Measurements from ENCODE around the gene GAPDHS. TPM values are rescaled to one million over a fixed set of nuclear protein-coding genes. Genes with fewer than 3 reads are reported as not detected.
A peak's percentile ranks its signal among the peaks of the same experiment; 100 is the strongest.

GAPDHS gene
- total RNA-seq, 6 experiments from 2014 or later: not detected

DNA sequence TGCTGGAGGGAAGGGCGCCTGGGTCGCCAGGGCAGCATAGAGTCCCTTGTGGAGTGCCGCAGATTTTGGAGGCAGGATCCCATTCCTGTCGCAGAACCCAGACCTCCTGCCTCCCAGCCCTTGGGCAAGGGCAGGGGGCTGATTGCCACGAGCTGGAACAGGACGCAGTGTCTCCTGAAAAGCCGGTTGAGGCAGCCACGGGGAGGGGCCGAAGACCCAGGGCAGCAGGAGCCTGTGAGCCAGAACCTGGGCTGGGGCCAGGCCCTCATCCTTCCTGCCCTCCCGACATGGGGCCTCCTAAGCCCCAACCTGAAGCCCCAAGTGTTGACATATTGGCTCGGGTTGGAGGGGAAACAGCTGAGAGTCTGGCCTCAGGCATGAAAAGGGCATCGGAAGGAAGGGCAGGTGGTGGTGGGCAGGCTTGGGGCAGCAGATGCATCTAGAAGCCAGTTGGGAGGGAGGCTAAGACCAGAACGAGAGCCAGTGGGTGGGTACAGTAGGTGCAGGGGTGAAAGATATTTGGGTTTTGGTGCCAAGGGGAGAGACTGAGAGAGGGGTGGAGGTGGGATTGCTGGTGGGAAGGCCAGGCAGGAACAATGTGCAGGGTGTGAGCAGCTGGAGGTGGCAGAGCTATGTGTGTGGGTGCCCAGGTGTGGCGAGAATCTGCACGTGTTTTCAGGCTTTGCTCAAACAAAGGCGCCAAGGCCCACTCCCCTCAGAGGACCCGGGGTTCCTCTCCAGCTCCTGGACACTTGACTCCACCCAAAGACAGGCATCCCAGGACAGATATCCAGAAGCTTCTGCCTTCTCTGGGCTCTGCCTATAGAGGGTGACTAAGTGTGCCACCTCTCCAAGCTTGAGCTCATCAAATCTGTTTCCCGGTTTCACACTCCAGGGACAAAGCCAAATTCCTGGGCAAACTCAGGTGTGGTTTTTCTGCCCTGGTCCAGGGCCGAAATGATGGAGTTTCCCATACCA, 3.7 kb upstream of the GAPDHS start:
- Histone ChIP-seq H3K9me3 (no peaks in the 10 kb centered on the region), H3K27me3 (no peaks in the 10 kb centered on the region), H3K4me1 (no peaks in the 10 kb centered on the region), H3K27ac (no peak overlapping the region), H3K36me3 (no peaks in the 10 kb centered on the region), H3K4me3 (no peak overlapping the region)
- intact Hi-C loops (cut with DNase I): no loop called here
- DNase-seq (no peak), ATAC-seq (no peak)
- 53% methylated on average over 10 of the region's 19 CpGs for WGBS (ENCODE audit: insufficient coverage, low coverage, low lambda C conversion rate, missing lambda C conversion rate)
- TF ChIP-seq POLR2A (IDR thresholded peaks at IDR 0.05): no peak
- TF ChIP-seq, protein P1, sequence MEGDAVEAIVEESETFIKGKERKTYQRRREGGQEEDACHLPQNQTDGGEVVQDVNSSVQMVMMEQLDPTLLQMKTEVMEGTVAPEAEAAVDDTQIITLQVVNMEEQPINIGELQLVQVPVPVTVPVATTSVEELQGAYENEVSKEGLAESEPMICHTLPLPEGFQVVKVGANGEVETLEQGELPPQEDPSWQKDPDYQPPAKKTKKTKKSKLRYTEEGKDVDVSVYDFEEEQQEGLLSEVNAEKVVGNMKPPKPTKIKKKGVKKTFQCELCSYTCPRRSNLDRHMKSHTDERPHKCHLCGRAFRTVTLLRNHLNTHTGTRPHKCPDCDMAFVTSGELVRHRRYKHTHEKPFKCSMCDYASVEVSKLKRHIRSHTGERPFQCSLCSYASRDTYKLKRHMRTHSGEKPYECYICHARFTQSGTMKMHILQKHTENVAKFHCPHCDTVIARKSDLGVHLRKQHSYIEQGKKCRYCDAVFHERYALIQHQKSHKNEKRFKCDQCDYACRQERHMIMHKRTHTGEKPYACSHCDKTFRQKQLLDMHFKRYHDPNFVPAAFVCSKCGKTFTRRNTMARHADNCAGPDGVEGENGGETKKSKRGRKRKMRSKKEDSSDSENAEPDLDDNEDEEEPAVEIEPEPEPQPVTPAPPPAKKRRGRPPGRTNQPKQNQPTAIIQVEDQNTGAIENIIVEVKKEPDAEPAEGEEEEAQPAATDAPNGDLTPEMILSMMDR (IDR thresholded peaks at IDR 0.05): no peak

DNA sequence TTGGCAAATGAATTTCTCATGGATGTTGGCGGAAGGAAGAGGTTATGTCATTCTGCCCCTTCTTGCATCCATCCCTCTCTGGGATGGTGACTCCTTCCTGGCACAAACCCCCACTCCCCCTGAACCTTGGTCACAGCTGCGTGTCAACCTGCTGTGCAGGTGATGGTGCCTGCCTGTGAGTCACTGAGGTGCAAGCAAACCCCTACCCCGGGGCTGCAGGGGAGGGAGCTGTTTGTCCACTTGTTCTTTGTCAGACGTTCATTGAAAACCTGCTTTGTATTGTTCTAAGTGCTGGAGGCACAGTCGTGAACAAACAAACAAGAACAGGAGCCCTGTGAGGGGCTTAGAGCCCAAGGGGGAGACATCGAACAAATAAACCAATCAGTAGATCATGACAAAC, 2.0 kb upstream of the GAPDHS start:
- H3K4me1 ChIP-seq: no peaks in the 10 kb centered on the region
- WGBS (ENCODE audit: insufficient coverage, low coverage, low lambda C conversion rate, missing lambda C conversion rate): 31% methylated on average over 6 of the region's 6 CpGs
- no peak overlapping the region for H3K27ac ChIP-seq
- no peaks in the 10 kb centered on the region for H3K9me3 ChIP-seq
- intact Hi-C loops (cut with DNase I): no loop called here
- DNase-seq: no peak
- H3K4me3 ChIP-seq: no peak overlapping the region
- H3K27me3 ChIP-seq: no peaks in the 10 kb centered on the region
- H3K36me3 ChIP-seq: no peaks in the 10 kb centered on the region
- no peak for ATAC-seq
- no peak for TF ChIP-seq POLR2A (IDR thresholded peaks at IDR 0.05)
- TF ChIP-seq, protein P1 (IDR thresholded peaks at IDR 0.05): no peak

GRCh38 chr19:35533822-35534392, 651 bp downstream of the GAPDHS start:
- H3K4me1 ChIP-seq: no peaks in the 10 kb centered on the region
- H3K4me3 ChIP-seq: no peak overlapping the region
- intact Hi-C loops (cut with DNase I): no loop called here
- no peaks in the 10 kb centered on the region for H3K9me3 ChIP-seq
- H3K27ac ChIP-seq: no peak overlapping the region
- H3K27me3 ChIP-seq: no peaks in the 10 kb centered on the region
- ATAC-seq (peak; percentile 56 to 83 (median 74)), DNase-seq (no peak)
- 3% methylated on average over 17 of the region's 30 CpGs for WGBS (ENCODE audit: insufficient coverage, low coverage, low lambda C conversion rate, missing lambda C conversion rate)
- TF ChIP-seq, protein P1 (IDR thresholded peaks at IDR 0.05): no peak
- no peak for TF ChIP-seq POLR2A (IDR thresholded peaks at IDR 0.05)
- H3K36me3 ChIP-seq: no peaks in the 10 kb centered on the region

- H3K9me3 ChIP-seq: no peaks in the 10 kb centered on the region
- intact Hi-C loops (cut with DNase I): no loop called here
- ATAC-seq (no peak), DNase-seq (no peak)
- no peak for TF ChIP-seq POLR2A (IDR thresholded peaks at IDR 0.05)
- TF ChIP-seq, protein P1 (IDR thresholded peaks at IDR 0.05): no peak
- WGBS (ENCODE audit: insufficient coverage, low coverage, low lambda C conversion rate, missing lambda C conversion rate): 67% methylated on average over 9 of the region's 10 CpGs
- H3K4me1 ChIP-seq: no peaks in the 10 kb centered on the region
- no peaks in the 10 kb centered on the region for H3K27me3 ChIP-seq
- H3K27ac ChIP-seq: no peak overlapping the region
- no peak overlapping the region for H3K4me3 ChIP-seq
- no peaks in the 10 kb centered on the region for H3K36me3 ChIP-seq
Observed at GRCh38 chr19:35534803-35535480, 1.7 kb downstream of the GAPDHS start.

Data from right lobe of liver (tissue), 6 donors.